T-helper 2 cell treated with Interferon-gamma antibody and Interleukin-4, amounts not matched to agents 5 μg/mL and 100 μg/mL, for 36 hours (primary cell): ENCODE data around the gene AGAP6.
"Not testable (repeated sequence)": the region's sequence is repeated elsewhere in the genome, so short reads cannot be mapped to it uniquely, and the experiment has no call there.

ENCODE experiments used
- DNase-seq: peaks from one replicate; pipeline ENCODE4 v3.0.0; 2021; ENCODE audit warnings: low spot score
- H3K27ac Mint-ChIP-seq: one replicate; pipeline ENCODE4 v1.8.0; 2021; ENCODE audit warnings: mild to moderate bottlenecking, mixed read lengths
- H3K27me3 Mint-ChIP-seq: one replicate; pipeline ENCODE4 v1.8.0; 2021; ENCODE audit warnings: low read depth, mixed read lengths
- H3K36me3 Mint-ChIP-seq: one replicate; pipeline ENCODE4 v1.8.0; 2021; ENCODE audit warnings: low read depth, mixed read lengths
- H3K4me1 Mint-ChIP-seq: one replicate; pipeline ENCODE4 v1.8.0; 2021; ENCODE audit warnings: low read depth, mixed read lengths
- H3K4me3 Mint-ChIP-seq: one replicate; pipeline ENCODE4 v1.8.0; 2022; ENCODE audit warnings: mild to moderate bottlenecking, moderate library complexity, mixed read lengths
- H3K9me3 Mint-ChIP-seq: one replicate; pipeline ENCODE4 v1.8.0; 2021; ENCODE audit warnings: mixed read lengths

The AGAP6 gene

GRCh38 chr10:50047594-50047993, 59.4 kb downstream of the AGAP6 start:
- H3K27ac Mint-ChIP-seq, H3K4me1 Mint-ChIP-seq, H3K9me3 Mint-ChIP-seq, H3K4me3 Mint-ChIP-seq, DNase-seq, H3K27me3 Mint-ChIP-seq, H3K36me3 Mint-ChIP-seq: not testable (repeated sequence)

- H3K27me3 Mint-ChIP-seq, H3K9me3 Mint-ChIP-seq, H3K36me3 Mint-ChIP-seq, H3K27ac Mint-ChIP-seq, H3K4me1 Mint-ChIP-seq, H3K4me3 Mint-ChIP-seq, DNase-seq: not testable (repeated sequence)
These were observed 63.9 kb downstream of the AGAP6 start for GRCh38 chr10:50051995-50052660.

DNA sequence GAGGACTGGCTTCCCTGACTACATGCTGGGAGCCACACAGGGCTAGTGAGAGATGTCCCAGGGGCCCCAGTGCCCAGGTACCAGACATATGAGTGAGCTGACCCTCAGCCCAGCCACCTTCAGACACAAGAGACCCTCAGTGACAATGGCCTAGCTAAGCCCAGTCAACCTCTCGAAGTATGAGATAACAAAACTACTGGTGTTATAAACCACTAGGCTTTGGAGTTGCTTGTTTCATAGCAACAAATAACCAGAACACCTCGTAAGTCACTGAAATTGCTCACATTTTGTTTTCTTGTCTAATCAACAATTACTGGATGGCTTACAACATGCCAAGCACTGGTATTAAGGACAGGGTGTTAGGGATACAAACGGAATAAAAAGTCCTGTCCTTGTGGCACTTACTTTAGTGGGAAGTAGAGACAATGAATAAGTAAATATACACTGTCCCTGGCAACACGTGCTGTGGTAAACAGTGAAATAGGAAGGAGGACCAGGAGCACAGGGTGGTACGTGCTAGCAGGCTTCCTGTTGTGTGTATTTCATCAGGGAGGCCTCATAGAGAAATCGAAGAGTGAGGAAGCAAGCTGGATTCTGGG, 64.7 kb downstream of the AGAP6 start:
- not testable (repeated sequence) for H3K4me1 Mint-ChIP-seq, DNase-seq, H3K9me3 Mint-ChIP-seq, H3K27ac Mint-ChIP-seq, H3K36me3 Mint-ChIP-seq, H3K27me3 Mint-ChIP-seq, H3K4me3 Mint-ChIP-seq

DNA sequence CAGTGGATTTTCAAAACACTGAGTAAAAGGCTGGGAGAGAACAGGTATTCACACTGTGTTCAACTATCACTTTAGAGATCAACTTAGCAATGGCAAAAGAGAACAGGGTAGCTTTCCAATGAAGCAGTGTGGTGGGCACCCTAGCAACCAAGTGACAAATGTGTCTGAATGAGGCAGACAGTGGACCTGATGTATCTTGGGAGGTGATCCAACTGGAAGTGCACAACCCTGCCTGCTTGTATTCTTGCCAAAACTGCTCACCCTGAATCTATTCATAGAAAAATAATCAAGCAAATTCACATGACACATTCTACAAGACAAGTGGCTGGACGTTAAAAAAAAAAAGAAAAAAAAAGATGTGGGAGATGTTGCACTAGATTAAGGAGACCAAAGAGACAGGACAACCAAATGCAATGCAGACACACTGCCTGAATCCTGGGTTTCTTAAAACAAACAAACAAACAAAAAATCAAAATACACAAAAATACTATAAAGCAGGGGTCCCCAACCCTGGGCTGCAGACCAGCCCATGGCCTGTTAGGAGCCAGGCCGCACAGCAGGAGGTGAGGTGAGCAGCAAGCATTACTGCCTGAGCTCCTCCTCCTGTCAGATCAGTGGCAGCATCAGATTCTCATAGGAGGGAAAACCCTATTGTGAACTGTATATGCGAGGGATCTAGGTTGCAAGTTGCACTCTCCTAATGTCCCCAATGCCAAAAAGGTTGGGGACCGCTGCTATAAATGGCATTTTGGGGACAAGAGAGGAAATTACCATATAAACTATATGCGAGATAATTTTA, 67.5 kb downstream of the AGAP6 start:
- not testable (repeated sequence) for H3K36me3 Mint-ChIP-seq, H3K27ac Mint-ChIP-seq, H3K9me3 Mint-ChIP-seq, DNase-seq, H3K4me3 Mint-ChIP-seq, H3K27me3 Mint-ChIP-seq, H3K4me1 Mint-ChIP-seq

DNA sequence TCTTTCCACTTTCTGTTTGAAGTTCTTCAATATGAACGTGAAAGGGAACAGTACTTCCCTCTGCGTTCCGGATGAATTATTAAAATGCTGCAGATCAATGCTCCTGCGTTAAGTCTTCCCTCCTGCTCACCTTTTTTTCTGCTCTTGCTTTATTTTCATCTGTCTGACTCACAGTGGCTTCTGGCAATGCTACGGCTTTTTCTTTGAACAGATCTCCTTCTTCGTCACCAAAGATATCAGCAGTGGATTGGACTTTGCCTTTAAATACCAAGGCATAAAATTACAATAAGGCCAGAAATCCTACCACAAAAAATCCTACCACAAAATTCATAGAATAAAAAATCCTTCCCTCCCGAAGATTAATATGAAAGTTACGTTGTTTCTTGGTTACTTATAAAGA, 68.4 kb downstream of the AGAP6 start:
- H3K4me3 Mint-ChIP-seq, H3K27me3 Mint-ChIP-seq, H3K36me3 Mint-ChIP-seq, H3K27ac Mint-ChIP-seq, DNase-seq, H3K9me3 Mint-ChIP-seq, H3K4me1 Mint-ChIP-seq: not testable (repeated sequence)

DNA sequence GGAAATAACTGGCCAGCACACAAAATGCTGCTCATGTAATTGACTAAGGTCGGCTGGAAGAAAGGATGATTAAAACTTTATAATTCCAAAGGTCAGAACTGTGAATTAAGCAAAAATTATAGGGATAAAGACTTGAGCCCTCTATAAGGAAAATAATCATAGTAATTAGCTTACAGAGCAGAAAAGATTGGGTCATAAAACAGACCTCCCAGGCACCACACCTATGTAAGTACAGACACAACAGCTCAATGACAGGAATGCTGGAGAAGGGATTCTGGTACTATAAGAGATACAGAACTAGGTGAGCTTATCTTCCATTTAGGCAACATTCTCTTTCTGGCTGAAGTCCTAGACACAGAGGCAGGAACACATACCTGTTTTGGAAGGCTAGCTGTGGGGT, 70.5 kb downstream of the AGAP6 start:
- not testable (repeated sequence) for H3K9me3 Mint-ChIP-seq, H3K4me3 Mint-ChIP-seq, H3K36me3 Mint-ChIP-seq, H3K4me1 Mint-ChIP-seq, H3K27me3 Mint-ChIP-seq, DNase-seq, H3K27ac Mint-ChIP-seq

DNA sequence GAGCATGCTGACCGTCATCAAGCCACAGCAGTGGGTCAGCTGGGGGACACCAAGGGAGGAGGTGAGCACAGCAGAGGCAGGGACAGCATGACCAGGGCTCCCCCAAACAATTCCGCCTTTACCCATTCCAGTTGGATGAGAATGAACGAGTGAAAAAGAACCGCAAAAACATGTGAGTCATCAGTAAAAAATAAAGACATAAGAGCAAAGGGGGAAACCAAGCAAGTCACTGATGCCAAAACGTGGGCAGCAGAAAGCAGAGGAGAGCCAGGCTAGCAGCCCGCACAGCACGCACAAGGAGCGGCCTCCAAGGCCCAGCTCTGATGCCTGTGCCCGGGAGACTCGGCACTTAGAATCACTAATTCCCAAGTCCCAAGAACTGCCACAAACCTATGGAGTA, 71.7 kb downstream of the AGAP6 start:
- not testable (repeated sequence) for DNase-seq, H3K27me3 Mint-ChIP-seq, H3K9me3 Mint-ChIP-seq, H3K36me3 Mint-ChIP-seq, H3K4me3 Mint-ChIP-seq, H3K4me1 Mint-ChIP-seq
- H3K27ac Mint-ChIP-seq: peak overlapping the region; percentile 58
